Activated B cell treated with CpG ODN at 0.5 μM for 24 hours (primary cell): Measurements from ENCODE around the gene AFAP1L2. TPM values are rescaled to one million over a fixed set of nuclear protein-coding genes. Genes with fewer than 3 reads are reported as not detected.

Experiments
- ATAC-seq: fragments of 200-7000 bp; cut with Tn5 transposase; one replicate; pipeline ENCODE4 v1.10.0; 2021; ENCODE audit warnings: low read depth, mild to moderate bottlenecking, moderate library complexity
- CTCF ChIA-PET: fragments of 350-600 bp; sonication (Branson Sonifier 250); formaldehyde crosslinking; loops from one replicate; lab custom pipeline; 2021; ENCODE audit warnings: antibody characterized with exemption; lab: Charles Lee
- POLR2A ChIA-PET: fragments of 350-600 bp; sonication (Branson Sonifier 250); formaldehyde crosslinking; loops from one replicate; lab custom pipeline; 2021; ENCODE audit warnings: antibody characterized with exemption; lab: Charles Lee
- DNase-seq: peaks from one replicate; pipeline ENCODE4 v3.0.0; 2022
- H3K27ac Mint-ChIP-seq: one replicate; pipeline ENCODE4 v1.8.0; 2020; ENCODE audit warnings: mixed read lengths
- H3K27me3 Mint-ChIP-seq: one replicate; pipeline ENCODE4 v1.8.0; 2021; ENCODE audit warnings: mixed read lengths
- H3K36me3 Mint-ChIP-seq: one replicate; pipeline ENCODE4 v1.8.0; 2021; ENCODE audit warnings: low read depth, mixed read lengths
- H3K4me1 Mint-ChIP-seq: one replicate; pipeline ENCODE4 v1.8.0; 2021; ENCODE audit warnings: mixed read lengths
- H3K4me3 Mint-ChIP-seq: one replicate; pipeline ENCODE4 v1.8.0; 2020; ENCODE audit warnings: mild to moderate bottlenecking, mixed read lengths
- H3K9me3 Mint-ChIP-seq: one replicate; pipeline ENCODE4 v1.8.0; 2020; ENCODE audit warnings: mixed read lengths
- CTCF ChIP-seq: fragments of 200-600 bp; IDR thresholded peaks from one replicate; pipeline ENCODE4 v1.8.0; 2022; ENCODE audit warnings: antibody characterized with exemption, mild to moderate bottlenecking
- intact Hi-C: fragments of 100-400 bp; cut with micrococcal nuclease; formaldehyde crosslinking; loops from one replicate; pipeline ENCODE4 v1.15.1; 2024
- total RNA-seq: library from RNA; stranded (reverse); gene quantifications from 2 replicates; pipeline ENCODE4 v1.2.3, GENCODE V29; 2022

The AFAP1L2 gene
- total RNA-seq, 1 donor from 2014 or later = 0.89 TPM

- Mint-ChIP-seq H3K27ac (no peak overlapping the region), H3K9me3 (no peaks in the 10 kb centered on the region), H3K27me3 (peaks cover 10% of the 10 kb centered on the region), H3K4me3 (no peak overlapping the region), H3K36me3 (no peaks in the 10 kb centered on the region), H3K4me1 (no peaks in the 10 kb centered on the region)
- TF ChIP-seq CTCF = no peak
- DNase-seq = no peak
- intact Hi-C loops = no loop called here
- ChIA-PET POLR2A (no interaction called here), CTCF (no interaction called here)
- no peak for ATAC-seq
Measured at GRCh38 chr10:114276671-114277070, 127.6 kb downstream of the AFAP1L2 start.

GRCh38 chr10:114276066-114276465, 128.2 kb downstream of the AFAP1L2 start:
- CTCF ChIA-PET = no interaction called here
- no peak for ATAC-seq
- POLR2A ChIA-PET = no interaction called here

GRCh38 chr10:114274616-114275453, 129.5 kb downstream of the AFAP1L2 start:
- Mint-ChIP-seq H3K9me3 (no peaks in the 10 kb centered on the region), H3K27me3 (peaks cover 10% of the 10 kb centered on the region), H3K36me3 (no peaks in the 10 kb centered on the region), H3K4me3 (no peak overlapping the region), H3K4me1 (no peaks in the 10 kb centered on the region), H3K27ac (no peak overlapping the region)
- POLR2A ChIA-PET = no interaction called here
- no peak for DNase-seq
- intact Hi-C loops = no loop called here
- CTCF ChIA-PET = no interaction called here
- ATAC-seq = no peak
- TF ChIP-seq CTCF = no peak

More at GRCh38 chr10:114276066-114276465, 128.2 kb downstream of the AFAP1L2 start:
- Mint-ChIP-seq H3K9me3 (no peaks in the 10 kb centered on the region), H3K36me3 (no peaks in the 10 kb centered on the region), H3K4me1 (no peaks in the 10 kb centered on the region), H3K4me3 (no peak overlapping the region), H3K27me3 (peaks cover 10% of the 10 kb centered on the region), H3K27ac (no peak overlapping the region)
- TF ChIP-seq CTCF = no peak
- no peak for DNase-seq
- intact Hi-C loops = no loop called here

GRCh38 chr10:114273910-114274309, 130.4 kb downstream of the AFAP1L2 start:
- no peak for DNase-seq
- no peak for ATAC-seq
- ChIA-PET CTCF (no interaction called here), POLR2A (no interaction called here)
- intact Hi-C loops = no loop called here
- no peak for TF ChIP-seq CTCF
- no peaks in the 10 kb centered on the region for H3K9me3 Mint-ChIP-seq
- H3K4me3 Mint-ChIP-seq = no peak overlapping the region
- H3K27ac Mint-ChIP-seq = no peak overlapping the region
- H3K36me3 Mint-ChIP-seq = no peaks in the 10 kb centered on the region
- no peaks in the 10 kb centered on the region for H3K4me1 Mint-ChIP-seq
- peaks cover 12% of the 10 kb centered on the region for H3K27me3 Mint-ChIP-seq

GRCh38 chr10:114272696-114273095, 131.6 kb downstream of the AFAP1L2 start:
- no peak for TF ChIP-seq CTCF
- Mint-ChIP-seq H3K9me3 (no peaks in the 10 kb centered on the region), H3K27me3 (peaks cover 12% of the 10 kb centered on the region), H3K27ac (no peak overlapping the region), H3K36me3 (no peaks in the 10 kb centered on the region), H3K4me3 (no peak overlapping the region), H3K4me1 (no peaks in the 10 kb centered on the region)
- ChIA-PET CTCF (interaction anchor here (0.7 kb wide), 1 partner anchor 31 kb away, joined by 4 read pairs; no protein-coding TSS in a partner anchor), POLR2A (no interaction called here)
- intact Hi-C loops = no loop called here
- DNase-seq = no peak
- no peak for ATAC-seq
